Liver (tissue), 9 donors: ENCODE measurements around the gene IL12RB1. TPM values are rescaled to one million over a fixed set of nuclear protein-coding genes. Genes with fewer than 3 reads are reported as not detected.

ENCODE experiments used
- DNase-seq: peaks from one replicate; pipeline ENCODE4 v3.0.0-alpha.2; 2017; ENCODE audit warnings: low spot score
- H3K27ac ChIP-seq, 2 donors: one replicate each; pipeline ENCODE4 v1.7.0; 2013; ENCODE audit warnings: inconsistent platforms in 2 of 2, low read length in 2 of 2, control low read depth in 1 of 2, low read depth in 1 of 2, mild to moderate bottlenecking in 1 of 2
- H3K27me3 ChIP-seq, 4 donors: one replicate each; pipeline versions ENCODE4 v1.6.1 to v1.7.0; 2013; ENCODE audit warnings: low read length in 3 of 4, inconsistent platforms in 1 of 4, mild to moderate bottlenecking in 1 of 4, moderate library complexity in 1 of 4; ENCODE audit not compliant: control insufficient read depth in 4 of 4, insufficient read depth in 4 of 4
- H3K36me3 ChIP-seq, 4 donors: one replicate each; pipeline versions ENCODE4 v1.6.1 to v1.7.0; 2013; ENCODE audit warnings: low read length in 3 of 4, mild to moderate bottlenecking in 3 of 4, low read depth in 1 of 4, moderate library complexity in 1 of 4; ENCODE audit not compliant: control insufficient read depth in 4 of 4, insufficient read depth in 3 of 4
- H3K4me1 ChIP-seq, 4 donors: one replicate each; pipeline versions ENCODE4 v1.6.1 to v1.7.0; 2013; ENCODE audit warnings: low read length in 3 of 4, mild to moderate bottlenecking in 3 of 4, moderate library complexity in 1 of 4; ENCODE audit not compliant: control insufficient read depth in 4 of 4, insufficient read depth in 4 of 4
- H3K4me3 ChIP-seq, 3 donors: one replicate each; pipeline versions ENCODE4 v1.6.1 to v1.7.0; 2013; ENCODE audit warnings: low read length in 3 of 3, control low read depth in 1 of 3, low read depth in 1 of 3, mild to moderate bottlenecking in 1 of 3
- H3K9ac ChIP-seq, 2 donors: one replicate each; pipeline ENCODE4 v1.7.0; 2013; ENCODE audit warnings: low read length in 2 of 2, mild to moderate bottlenecking in 2 of 2, moderate library complexity in 2 of 2, control low read depth in 1 of 2, low read depth in 1 of 2
- H3K9me3 ChIP-seq, 4 donors: one replicate each; pipeline versions ENCODE4 v1.6.1 to v1.7.0; 2013; ENCODE audit warnings: low read length in 3 of 4; ENCODE audit not compliant: control insufficient read depth in 4 of 4
- ATF3 ChIP-seq: IDR thresholded peaks from 2 replicates; pipeline ENCODE4 v1.6.1; 2016; ENCODE audit warnings: antibody characterized with exemption
- CTCF ChIP-seq: fragments of 150-350 bp; IDR thresholded peaks from 2 replicates; pipeline ENCODE4 v1.5.1; 2017; ENCODE audit warnings: improper control_type of control experiment, low read depth, low read length; ENCODE audit not compliant: missing input control
- EGR1 ChIP-seq, 2 donors: IDR thresholded peaks; 2 replicates each; pipeline ENCODE4 v1.6.1; 2016 to 2018; ENCODE audit warnings: antibody characterized with exemption in 2 of 2, low read depth in 2 of 2
- FOXA1 ChIP-seq: IDR thresholded peaks from 2 replicates; pipeline ENCODE4 v1.6.1; 2016; ENCODE audit warnings: antibody characterized with exemption
- FOXA2 ChIP-seq: IDR thresholded peaks from 2 replicates; pipeline ENCODE4 v1.6.1; 2016; ENCODE audit warnings: antibody characterized with exemption
- GABPA ChIP-seq, 2 donors: IDR thresholded peaks in 1 of 2; conservative IDR thresholded peaks in 1 of 2; 2 replicates each; pipeline ENCODE4 v1.6.1; 2016; ENCODE audit warnings: antibody characterized with exemption in 2 of 2, mild to moderate bottlenecking in 1 of 2, moderate library complexity in 1 of 2
- HNF4A ChIP-seq, 2 donors: conservative IDR thresholded peaks; 2 replicates each; pipeline ENCODE4 v1.6.1; 2016; ENCODE audit warnings: antibody characterized with exemption in 2 of 2, mild to moderate bottlenecking in 2 of 2
- HNF4G ChIP-seq: IDR thresholded peaks from 2 replicates; pipeline ENCODE4 v1.6.1; 2016; ENCODE audit warnings: antibody characterized with exemption
- JUND ChIP-seq, 2 donors: IDR thresholded peaks; 2 replicates each; pipeline ENCODE4 v1.6.1; 2016; ENCODE audit warnings: antibody characterized with exemption in 2 of 2
- MAX ChIP-seq: IDR thresholded peaks from 2 replicates; pipeline ENCODE4 v1.6.1; 2016; ENCODE audit warnings: antibody characterized with exemption
- NR2F2 ChIP-seq: IDR thresholded peaks from 2 replicates; pipeline ENCODE4 v1.6.1; 2016; ENCODE audit warnings: antibody characterized with exemption
- RAD21 ChIP-seq, 2 donors: IDR thresholded peaks; 2 replicates each; pipeline ENCODE4 v1.6.1; 2016; ENCODE audit warnings: antibody characterized with exemption in 2 of 2, mild to moderate bottlenecking in 2 of 2
- REST ChIP-seq: IDR thresholded peaks from 2 replicates; pipeline ENCODE4 v1.6.1; 2016; ENCODE audit warnings: antibody characterized with exemption, mild to moderate bottlenecking
- RXRA ChIP-seq, 2 donors: IDR thresholded peaks; 2 replicates each; pipeline ENCODE4 v1.6.1; 2017 to 2018; ENCODE audit warnings: antibody characterized with exemption in 2 of 2, mild to moderate bottlenecking in 1 of 2
- SP1 ChIP-seq: IDR thresholded peaks from 2 replicates; pipeline ENCODE4 v1.6.1; 2018; ENCODE audit warnings: antibody characterized with exemption, mild to moderate bottlenecking
- TAF1 ChIP-seq: conservative IDR thresholded peaks from 2 replicates; pipeline ENCODE4 v1.6.1; 2016; ENCODE audit warnings: antibody characterized with exemption, mild to moderate bottlenecking
- YY1 ChIP-seq: IDR thresholded peaks from 2 replicates; pipeline ENCODE4 v1.6.1; 2016; ENCODE audit warnings: antibody characterized with exemption, mild to moderate bottlenecking
- ZBTB33 ChIP-seq: IDR thresholded peaks from 2 replicates; pipeline ENCODE4 v1.6.1; 2016; ENCODE audit warnings: antibody characterized with exemption
- WGBS: extraction: QIAGEN DNeasy Blood & Tissue Kit; methylation state at CpG from one replicate; pipeline ENCODE4 v1.1.7; 2013; 5-methylcytosine and 5-hydroxymethylcytosine counted together
- polyA plus RNA-seq, 2 donors: library from polyadenylated mRNA; stranded (reverse) in 1 of 2; unstranded in 1 of 2; fragments of 200-250 nt in 1 of 2; fragments of >200 nt in 1 of 2; fragmentation: Nextera tagmentation in 1 of 2; extraction: Ambion mirVana in 1 of 2; gene quantifications; one replicate each; pipeline versions ENCODE4 v1.2.1 to v1.2.3, GENCODE V29; 2013 to 2015
- total RNA-seq, 2 donors: library from RNA; depleted of rRNA; stranded (reverse); fragments of >200 nt; gene quantifications; one replicate each; pipeline ENCODE4 v1.2.3, GENCODE V29; 2014
- donor health status: healthy.
- donor health status: healthy.
- donor health status: healthy.
- donor health status: healthy.
- donor health status: healthy.

The IL12RB1 gene
- total and polyA plus RNA-seq, 4 donors = 0.43 to 2.4 (median 1.1) TPM

GRCh38 chr19:18104793-18105131 is 18.0 kb upstream of the IL12RB1 start:
- Histone ChIP-seq H3K9me3 (no peaks in the 10 kb centered on the region), H3K36me3 (no peaks in the 10 kb centered on the region), H3K9ac (peak overlapping the region; percentile 69 to 91), H3K4me3 (peak overlapping the region; percentile 34 to 62 (median 50)), H3K27ac (peak overlapping the region; percentile 91 to 96), H3K4me1 (peaks cover 6 to 38% (median 28%) of the 10 kb centered on the region in 4 donors), H3K27me3 (no peaks in the 10 kb centered on the region)
- 64% methylated on average over 5 of the region's 5 CpGs for WGBS
- no peak for TF ChIP-seq HNF4A (conservative IDR thresholded peaks at IDR 0.05)
- no peak for TF ChIP-seq CTCF
- no peak for TF ChIP-seq NR2F2
- TF ChIP-seq RXRA (IDR thresholded peaks at IDR 0.05) = no peak
- no peak for TF ChIP-seq SP1
- no peak for TF ChIP-seq HNF4G
- TF ChIP-seq YY1 = no peak
- TF ChIP-seq RAD21 (IDR thresholded peaks at IDR 0.05) = no peak
- no peak for TF ChIP-seq FOXA2
- no peak for TF ChIP-seq TAF1
- no peak for TF ChIP-seq ATF3
- TF ChIP-seq MAX = no peak
- TF ChIP-seq GABPA (IDR thresholded peaks at IDR 0.05 in 1 of 2, conservative IDR thresholded peaks at IDR 0.05 in 1 of 2) = no peak
- no peak for TF ChIP-seq FOXA1
- TF ChIP-seq JUND (IDR thresholded peaks at IDR 0.05) = no peak
- TF ChIP-seq REST = no peak
- no peak for TF ChIP-seq ZBTB33
- no peak for TF ChIP-seq EGR1 (IDR thresholded peaks at IDR 0.05; ENCODE audit: low read depth in 2 of 2)
- DNase-seq = no peak
